ENCODE results near the gene DTX4. TPM values are rescaled to one million over a fixed set of nuclear protein-coding genes. Genes with fewer than 3 reads are reported as not detected.
"Not testable (repeated sequence)": the region's sequence is repeated elsewhere in the genome, so short reads cannot be mapped to it uniquely, and the experiment has no call there.

Gene DTX4
- 0.67 and 0.95 TPM in 2 replicates for total RNA-seq (2014; rRNA removed; shearing (Covaris generic))
- 3.5 TPM in 2 replicates for polyA plus RNA-seq (2015; cell fraction: cytosol; rRNA removed)
- polyA plus RNA-seq (2015; cell fraction: nucleus; rRNA removed): 15.4 and 22.2 TPM in 2 replicates

DNA sequence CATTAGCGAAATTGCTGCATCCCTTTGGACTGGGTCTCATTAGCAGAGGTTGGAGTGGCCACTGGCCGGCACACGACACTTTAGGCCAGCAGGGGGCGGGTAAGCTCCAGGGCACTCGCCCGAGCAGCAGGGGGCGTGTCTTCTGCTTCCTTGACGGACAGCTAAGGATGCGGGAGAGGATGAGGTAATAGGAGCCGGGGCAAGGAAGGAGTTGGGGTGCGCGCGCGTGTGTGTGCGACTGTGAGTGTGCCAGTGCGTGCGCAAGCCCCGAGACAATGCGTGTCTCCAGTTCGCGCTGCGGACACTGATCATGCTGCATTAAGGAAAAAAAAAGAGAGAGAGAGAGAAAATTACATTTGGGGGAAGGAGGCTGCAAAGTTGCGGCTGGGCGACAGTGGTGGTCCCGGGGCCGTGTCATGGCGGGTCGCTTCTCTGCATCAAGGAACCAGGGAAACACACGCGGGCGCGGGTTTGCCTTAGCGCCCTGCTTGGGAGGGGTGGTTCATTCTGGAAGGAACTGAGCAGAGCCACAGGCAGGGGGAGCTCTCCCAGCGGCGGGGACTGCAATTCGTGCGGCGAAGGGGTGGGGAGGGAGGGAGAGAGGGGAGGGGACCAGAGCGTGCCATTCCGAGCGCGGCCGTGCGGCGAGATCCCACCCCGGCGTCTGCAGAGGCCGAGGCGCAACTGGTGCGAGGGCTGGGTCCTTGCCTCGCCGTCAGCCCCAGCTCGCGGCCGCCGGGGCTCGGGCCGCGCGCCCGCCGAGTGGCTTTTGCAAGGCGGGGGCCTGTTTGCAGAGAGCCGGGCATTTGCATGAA is at the start of gene DTX4:
Gene DTX4, plus strand, starts transcription at position 625 of the 815 bp plus-strand sequence. CDS start 464 bp downstream, outside the sequence.
- in situ Hi-C loops (cut with HindIII; ENCODE audit: low pct_unique_long_range_greater_than_20kb, low sequenced_read_pairs): no loop called here
- DNase-seq (ENCODE audit: low read depth, low spot score): peak; percentile 83

DNA sequence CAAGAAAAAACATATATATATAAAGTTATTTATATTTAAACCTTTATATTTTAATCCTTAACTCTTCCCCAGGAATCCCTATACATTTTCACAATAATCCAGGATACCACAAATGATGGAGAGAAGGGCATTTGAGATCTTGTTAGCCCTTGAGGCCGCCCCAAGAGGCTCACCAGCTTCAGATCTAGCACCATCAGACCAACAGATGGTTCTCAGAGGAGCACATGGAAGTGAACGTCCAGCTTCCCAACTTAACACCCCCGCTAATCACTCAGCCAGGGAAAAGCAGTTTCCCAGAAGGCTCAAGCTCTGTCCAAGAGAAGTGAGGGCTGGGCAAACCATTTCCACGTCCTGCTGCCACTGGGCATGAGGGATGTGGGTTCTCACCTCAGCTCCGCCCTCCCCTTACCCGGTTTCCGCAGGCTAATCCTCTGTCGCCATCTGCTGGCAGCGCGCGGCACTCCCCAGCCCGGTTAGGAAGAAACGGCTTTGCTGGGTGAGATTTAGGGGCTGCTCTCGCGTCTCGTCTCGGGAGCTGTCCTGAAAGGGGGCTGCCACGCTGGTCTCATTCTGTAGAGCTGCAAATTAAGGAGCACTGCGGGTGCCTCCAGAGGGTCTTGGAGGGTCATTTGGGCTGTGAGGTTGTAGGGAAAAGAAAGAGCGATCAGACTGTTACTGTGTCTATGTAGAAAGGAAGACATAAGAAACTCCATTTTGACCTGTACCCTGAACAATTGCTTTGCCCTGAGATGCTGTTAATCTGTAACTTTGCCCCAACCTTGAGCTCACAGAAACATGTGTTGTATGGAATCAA is 36.1 kb upstream of the DTX4 start:
- in situ Hi-C loops (cut with HindIII; ENCODE audit: low pct_unique_long_range_greater_than_20kb, low sequenced_read_pairs): no loop called here
- DNase-seq (ENCODE audit: low read depth, low spot score): peak; percentile 74

DNA sequence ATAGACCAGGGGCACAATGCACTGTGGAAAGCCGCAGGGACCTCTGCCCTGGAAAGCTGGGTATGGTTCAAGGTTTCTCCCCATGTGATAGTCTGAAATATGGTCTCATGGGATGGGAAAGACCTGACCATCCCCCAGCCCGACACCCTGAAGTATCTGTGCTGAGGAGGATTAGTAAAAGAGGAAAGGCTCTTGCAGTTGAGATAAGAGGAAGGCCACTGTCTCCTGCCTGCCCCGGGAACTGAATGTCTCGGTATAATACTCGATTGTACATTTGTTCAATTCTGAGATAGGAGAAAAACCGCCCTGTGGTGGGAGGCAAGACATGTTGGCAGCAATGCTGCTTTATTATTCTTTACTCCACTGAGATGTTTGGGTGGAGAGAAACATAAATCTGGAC is 35.4 kb upstream of the DTX4 start:
- DNase-seq (ENCODE audit: low read depth, low spot score); in situ Hi-C loops (cut with HindIII; ENCODE audit: low pct_unique_long_range_greater_than_20kb, low sequenced_read_pairs): not testable (repeated sequence)

DNA sequence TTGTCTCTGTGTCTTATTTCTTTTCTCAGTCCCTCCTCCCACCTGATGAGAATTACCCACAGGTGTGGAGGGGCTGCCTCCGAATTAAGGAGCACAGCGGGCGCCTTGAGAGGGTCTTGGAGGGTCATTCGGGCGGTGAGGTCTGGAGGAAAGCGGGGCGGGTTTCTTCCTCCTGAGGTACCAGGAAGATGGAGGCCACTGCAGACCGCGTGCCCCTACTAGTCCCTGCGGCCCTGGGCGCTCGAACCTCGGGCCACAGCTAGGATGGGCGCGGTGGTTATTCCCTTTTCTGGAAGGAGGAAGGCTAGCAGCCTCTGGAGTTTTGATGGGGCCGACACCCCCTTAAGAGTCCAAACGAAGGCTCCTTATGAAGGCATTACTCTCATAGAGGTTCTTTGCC is 34.7 kb upstream of the DTX4 start:
- in situ Hi-C loops (cut with HindIII; ENCODE audit: low pct_unique_long_range_greater_than_20kb, low sequenced_read_pairs): no loop called here
- DNase-seq (ENCODE audit: low read depth, low spot score): no peak

DNA sequence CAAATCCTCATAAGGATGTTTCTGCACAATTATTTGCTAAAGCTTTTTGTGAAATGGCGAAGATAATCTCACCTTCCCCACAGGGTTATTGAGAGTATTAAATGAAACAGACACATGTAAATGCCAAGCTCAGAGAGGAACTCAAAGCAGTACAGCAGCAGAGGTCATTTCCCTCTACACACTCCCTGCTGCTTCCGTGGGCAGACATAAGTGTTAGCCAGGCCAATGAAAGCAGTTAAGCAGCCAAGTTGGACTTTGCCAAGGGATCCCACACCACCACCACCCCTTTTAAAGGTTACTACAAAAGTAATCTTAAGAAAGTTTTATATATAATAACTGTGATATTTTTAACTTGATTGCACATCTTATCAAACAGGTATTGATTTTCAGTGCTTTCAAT is 33.3 kb upstream of the DTX4 start:
- DNase-seq (ENCODE audit: low read depth, low spot score): no peak
- in situ Hi-C loops (cut with HindIII; ENCODE audit: low pct_unique_long_range_greater_than_20kb, low sequenced_read_pairs): no loop called here

DNA sequence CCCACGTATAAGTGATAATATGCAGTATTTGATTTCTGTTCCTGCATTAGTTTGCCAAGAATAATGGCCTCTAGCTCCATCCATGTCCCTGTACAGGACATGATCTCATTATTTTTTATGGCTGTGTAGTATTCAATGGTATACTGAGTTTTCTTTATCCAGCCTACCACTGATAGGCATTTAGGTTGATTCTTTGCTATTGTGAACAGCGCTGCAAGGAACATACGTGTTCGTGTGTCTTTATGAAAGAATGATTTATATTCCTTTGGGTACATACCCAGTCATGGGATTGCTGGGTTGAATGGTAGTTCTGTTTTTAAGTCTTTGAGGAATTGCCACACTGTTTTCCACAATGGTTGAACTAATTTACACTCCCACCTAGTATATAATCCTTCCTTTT is 30.7 kb upstream of the DTX4 start:
- in situ Hi-C loops (cut with HindIII; ENCODE audit: low pct_unique_long_range_greater_than_20kb, low sequenced_read_pairs): no loop called here
- peak; percentile 65 for DNase-seq (ENCODE audit: low read depth, low spot score)

DNA sequence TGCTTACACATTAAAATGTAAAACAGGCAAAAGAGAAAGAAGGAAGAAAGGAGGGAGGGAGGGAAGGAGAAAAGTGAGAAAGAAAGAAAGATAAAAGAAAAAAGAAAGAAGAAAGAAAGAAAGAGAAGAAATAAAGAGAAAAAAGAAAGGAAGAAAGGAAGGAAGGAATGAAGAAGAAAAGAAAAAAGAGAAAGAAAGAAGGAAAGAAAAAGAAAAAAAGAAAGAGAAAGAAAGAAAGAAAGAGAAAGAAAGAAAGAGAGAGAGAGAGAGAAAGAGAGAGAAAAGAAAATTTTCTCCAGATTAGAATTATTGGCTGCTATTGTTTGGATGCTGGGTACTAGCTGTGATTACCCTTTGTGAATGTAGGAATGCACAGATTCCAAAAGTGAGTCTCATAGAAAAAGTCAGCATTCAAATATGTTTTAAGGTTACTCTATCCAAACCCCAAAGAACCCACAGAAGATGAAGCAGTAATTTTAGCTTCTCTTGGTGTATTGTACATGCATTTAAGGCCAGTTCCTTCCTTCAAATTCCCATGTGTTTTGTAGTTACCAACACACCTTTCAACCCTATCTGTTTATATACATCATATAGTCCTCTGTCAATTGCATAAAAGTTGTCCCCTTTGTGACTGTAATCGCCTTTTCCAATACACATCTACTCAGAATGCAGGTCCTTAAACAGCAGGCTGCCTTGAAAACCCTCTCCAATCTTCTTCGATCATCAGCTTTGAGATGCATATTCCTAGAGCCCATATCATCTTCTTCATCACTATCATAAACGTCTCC is 30.1 kb upstream of the DTX4 start:
- in situ Hi-C loops (cut with HindIII; ENCODE audit: low pct_unique_long_range_greater_than_20kb, low sequenced_read_pairs): no loop called here
- no peak for DNase-seq (ENCODE audit: low read depth, low spot score)

DNA sequence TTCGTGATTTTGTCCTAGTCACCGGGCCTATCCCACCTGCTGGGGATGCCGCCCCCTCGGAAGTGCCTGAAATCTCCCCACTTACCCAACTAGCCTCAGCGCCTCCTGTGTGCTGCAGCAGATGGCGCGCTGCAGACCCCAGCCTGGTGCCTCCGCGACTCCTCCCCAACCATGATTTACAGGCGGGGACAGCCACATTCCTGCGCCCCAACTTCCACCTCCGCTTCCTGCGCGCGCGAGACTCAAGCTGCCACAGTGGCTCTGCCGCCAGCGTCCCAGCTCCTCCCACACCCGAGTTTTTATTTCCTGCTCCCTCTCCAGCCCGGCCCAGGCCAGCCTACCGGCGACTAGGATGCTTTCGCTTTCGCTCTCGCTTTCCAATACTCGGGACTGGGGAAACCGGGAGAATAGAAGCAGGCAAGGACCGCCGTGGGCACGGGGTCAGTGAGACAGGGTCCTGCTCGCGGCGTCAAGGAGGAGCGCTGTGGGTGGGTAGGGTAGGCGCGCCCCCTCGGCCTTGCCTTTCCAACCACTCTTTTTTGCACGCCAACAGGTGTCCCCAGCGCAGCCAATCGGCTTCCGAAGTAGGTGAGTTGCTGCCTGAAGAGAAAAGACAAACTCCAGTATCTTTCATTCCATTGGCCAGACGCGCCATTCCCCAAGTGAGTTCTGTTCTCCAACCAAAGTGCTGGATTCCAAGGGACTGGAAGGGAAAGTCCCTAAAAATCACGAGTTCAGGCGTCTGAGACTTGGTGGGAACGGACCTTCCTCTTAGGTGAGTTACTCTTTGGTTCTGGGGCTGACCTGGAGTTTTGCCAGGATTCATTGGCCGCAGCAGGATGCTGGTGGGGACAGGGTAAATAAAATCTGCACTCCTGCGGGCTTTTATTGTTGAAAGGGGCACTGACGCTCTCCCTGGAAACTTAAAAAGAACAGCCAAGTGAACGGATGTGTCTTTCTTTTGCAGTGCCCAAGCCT is 29.1 kb upstream of the DTX4 start, which contains the start of gene FAM111A:
Gene FAM111A, plus strand, starts transcription at position 327 of the 978 bp plus-strand sequence. CDS start 6,017 bp downstream, outside the sequence.
- in situ Hi-C loops (cut with HindIII; ENCODE audit: low pct_unique_long_range_greater_than_20kb, low sequenced_read_pairs): no loop called here
- DNase-seq (ENCODE audit: low read depth, low spot score): peak; percentile 89

DNA sequence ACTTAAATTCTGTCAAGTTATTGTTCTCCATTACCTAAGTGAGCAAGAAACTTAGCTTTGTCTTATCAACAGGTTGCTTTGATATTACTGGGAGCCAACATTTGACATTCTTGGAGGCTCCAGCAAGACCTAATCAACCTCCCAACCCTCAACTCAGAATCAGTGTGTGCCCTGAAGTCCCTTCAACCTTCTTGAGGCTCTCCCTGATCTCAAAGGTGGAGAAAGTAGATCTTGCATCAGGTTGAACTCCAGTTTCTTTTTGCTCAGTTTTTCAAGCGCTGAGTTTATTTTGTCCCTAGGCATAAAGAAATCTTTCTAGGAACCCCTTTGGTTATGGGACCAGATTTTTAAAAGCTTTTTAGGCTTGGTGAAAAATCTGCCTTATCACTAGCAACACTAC is 27.8 kb upstream of the DTX4 start:
- no peak for DNase-seq (ENCODE audit: low read depth, low spot score)
- in situ Hi-C loops (cut with HindIII; ENCODE audit: low pct_unique_long_range_greater_than_20kb, low sequenced_read_pairs): no loop called here

DNA sequence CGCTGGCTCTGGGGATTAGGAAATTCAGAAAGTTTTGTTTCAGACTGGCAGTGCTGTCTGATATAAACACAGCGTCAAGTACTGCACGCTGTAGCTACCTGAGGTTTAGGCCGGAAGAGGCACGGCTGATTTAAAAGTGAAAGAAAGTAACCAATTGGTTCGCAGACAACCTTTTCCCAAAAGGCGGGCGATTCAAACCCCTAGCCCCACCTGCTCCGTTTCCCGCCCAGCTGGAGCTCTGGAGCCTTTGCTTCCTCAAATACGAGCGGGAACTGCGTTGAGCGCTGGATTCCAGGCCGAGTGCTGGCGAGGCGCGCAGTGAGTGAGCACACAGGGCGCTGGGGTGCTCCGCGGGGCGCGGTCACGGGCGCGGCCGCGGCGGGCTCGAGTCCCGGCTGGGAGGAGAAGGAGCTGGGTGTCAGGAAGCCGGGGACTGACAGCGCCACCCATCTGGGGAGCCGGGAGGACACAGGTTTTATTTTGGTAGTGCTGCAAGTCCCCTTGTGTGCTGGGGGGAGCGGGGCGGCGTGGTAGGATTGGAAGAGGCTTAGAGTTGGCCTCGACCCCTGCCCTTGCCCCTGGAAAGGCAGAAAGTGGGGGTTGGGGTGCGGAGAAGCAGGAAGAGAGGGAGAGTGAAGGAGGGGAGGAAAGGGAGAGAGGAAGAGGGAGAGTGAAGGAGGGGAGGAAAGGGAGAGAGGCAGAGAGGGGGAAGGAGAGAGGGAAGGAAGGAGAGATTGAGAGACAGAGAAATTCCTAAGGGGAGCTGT is 27.2 kb upstream of the DTX4 start:
- DNase-seq (ENCODE audit: low read depth, low spot score): peak; percentile 89
- in situ Hi-C loops (cut with HindIII; ENCODE audit: low pct_unique_long_range_greater_than_20kb, low sequenced_read_pairs): no loop called here

DNA sequence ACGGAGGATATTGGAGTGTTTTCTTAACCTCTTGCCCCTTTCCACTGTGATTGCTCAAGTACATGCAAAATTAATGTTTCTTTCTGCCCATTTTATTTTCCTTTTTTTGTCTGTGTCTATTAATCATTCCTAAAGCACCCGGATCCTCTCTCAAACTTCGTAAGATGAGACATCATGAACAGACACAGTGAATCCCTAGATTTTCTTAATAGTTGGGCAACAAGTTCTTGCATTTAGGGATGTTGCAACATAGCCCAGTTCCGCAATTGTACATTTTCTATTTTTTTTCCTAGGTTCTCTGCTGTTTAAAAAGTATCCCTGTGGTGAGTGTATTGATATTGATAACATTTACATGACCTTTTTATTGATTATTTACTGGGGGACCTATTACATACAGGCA is 26.4 kb upstream of the DTX4 start:
- in situ Hi-C loops (cut with HindIII; ENCODE audit: low pct_unique_long_range_greater_than_20kb, low sequenced_read_pairs): no loop called here
- DNase-seq (ENCODE audit: low read depth, low spot score): no peak

DNA sequence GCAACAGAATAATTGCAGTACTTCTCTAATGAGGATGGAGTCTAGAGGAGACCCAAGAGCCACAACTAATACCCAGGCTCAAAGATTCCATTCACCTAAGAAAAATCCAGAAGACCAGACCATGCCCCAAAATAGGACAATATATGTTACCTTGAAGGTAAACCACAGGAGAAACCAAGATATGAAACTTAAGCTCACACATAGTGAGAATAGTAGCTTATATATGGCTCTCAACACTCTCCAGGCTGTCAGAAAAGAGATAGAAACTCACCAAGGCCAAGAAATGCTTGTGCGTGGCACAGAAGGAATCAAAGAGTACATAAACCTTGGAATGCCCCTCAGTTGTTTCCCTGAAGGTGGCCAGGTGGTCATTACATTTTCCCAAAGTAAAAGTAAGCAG is 20.2 kb upstream of the DTX4 start:
- in situ Hi-C loops (cut with HindIII; ENCODE audit: low pct_unique_long_range_greater_than_20kb, low sequenced_read_pairs): no loop called here
- no peak for DNase-seq (ENCODE audit: low read depth, low spot score)

DNA sequence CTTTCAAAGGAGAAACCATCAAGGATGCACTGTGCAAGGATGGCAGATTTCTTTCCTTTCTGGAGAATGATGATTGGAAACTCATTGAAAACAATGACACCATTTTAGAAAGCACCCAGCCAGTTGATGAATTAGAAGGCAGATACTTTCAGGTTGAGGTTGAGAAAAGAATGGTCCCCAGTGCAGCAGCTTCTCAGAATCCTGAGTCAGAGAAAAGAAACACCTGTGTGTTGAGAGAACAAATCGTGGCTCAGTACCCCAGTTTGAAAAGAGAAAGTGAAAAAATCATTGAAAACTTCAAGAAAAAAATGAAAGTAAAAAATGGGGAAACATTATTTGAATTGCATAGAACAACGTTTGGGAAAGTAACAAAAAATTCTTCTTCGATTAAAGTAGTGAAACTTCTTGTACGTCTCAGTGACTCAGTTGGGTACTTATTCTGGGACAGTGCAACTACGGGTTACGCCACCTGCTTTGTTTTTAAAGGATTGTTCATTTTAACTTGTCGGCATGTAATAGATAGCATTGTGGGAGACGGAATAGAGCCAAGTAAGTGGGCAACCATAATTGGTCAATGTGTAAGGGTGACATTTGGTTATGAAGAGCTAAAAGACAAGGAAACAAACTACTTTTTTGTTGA is 19.5 kb upstream of the DTX4 start:
- DNase-seq (ENCODE audit: low read depth, low spot score): no peak
- in situ Hi-C loops (cut with HindIII; ENCODE audit: low pct_unique_long_range_greater_than_20kb, low sequenced_read_pairs): no loop called here

DNA sequence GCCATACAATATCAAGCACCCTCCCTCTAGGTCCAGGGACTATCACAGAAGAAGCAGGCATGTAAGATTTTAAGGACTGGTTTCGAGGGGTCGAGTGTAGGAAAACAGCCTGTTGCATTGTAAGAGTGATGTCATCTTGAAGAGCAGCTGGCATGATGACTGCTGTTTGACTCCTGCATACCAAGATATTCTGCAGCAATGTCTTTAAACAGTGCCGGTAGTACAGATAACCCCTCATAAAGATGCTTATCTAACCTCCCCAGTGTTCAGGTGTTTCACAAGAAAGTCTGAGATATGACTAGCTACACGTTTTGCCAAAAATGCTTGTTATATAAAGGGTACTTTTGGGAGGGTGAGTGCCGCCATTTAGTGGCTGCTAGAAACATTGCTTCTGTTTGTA is 17.3 kb upstream of the DTX4 start:
- in situ Hi-C loops (cut with HindIII; ENCODE audit: low pct_unique_long_range_greater_than_20kb, low sequenced_read_pairs): no loop called here
- DNase-seq (ENCODE audit: low read depth, low spot score): no peak

DNA sequence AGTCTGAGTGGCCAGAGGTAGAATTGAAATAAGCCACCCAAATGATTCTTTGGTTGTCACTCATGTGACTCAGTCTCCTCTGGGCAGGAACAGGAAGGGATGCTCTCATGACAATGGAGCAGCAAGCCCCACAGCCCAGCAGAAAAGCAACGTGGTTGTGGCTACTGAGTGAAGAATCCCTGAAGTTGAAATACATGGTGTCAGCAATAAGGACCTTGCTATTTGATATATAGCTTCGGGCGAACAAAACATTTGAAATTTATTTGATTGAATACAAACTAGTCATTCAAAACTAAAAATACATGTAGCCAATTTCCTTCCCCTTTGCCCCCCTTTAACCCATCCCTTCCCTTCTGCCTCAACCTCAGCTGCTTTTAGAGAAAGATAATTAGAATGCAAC is 14.5 kb upstream of the DTX4 start:
- in situ Hi-C loops (cut with HindIII; ENCODE audit: low pct_unique_long_range_greater_than_20kb, low sequenced_read_pairs): no loop called here
- DNase-seq (ENCODE audit: low read depth, low spot score): no peak
